MCF 10A (cell line): ENCODE measurements around the gene SPATA46. TPM values are rescaled to one million over a fixed set of nuclear protein-coding genes. Genes with fewer than 3 reads are reported as not detected.

Experiments
- Bru-seq: library from RNA; stranded (reverse); fragments of 400-500 nt; gene quantifications from one replicate; lab custom pipeline; 2021; lab: Mats Ljungman, UMichigan
- BruChase-seq, 2 experiments: library from RNA; stranded (reverse); fragments of 400-500 nt; gene quantifications; one replicate each; lab custom pipeline; 2021; lab: Mats Ljungman, UMichigan
- BruUV-seq: library from RNA; stranded (reverse); fragments of 400-500 nt; replicated peaks from 2 replicates; lab custom pipeline; 2021; lab: Mats Ljungman, UMichigan
- CTCF ChIA-PET: fragments of 300-600 bp; sonication (Branson Sonifier 250); formaldehyde crosslinking; extraction: SDS; loops from one replicate; lab custom pipeline; 2021; ENCODE audit warnings: antibody characterized with exemption, inconsistent platforms; lab: Yijun Ruan, JAX
- POLR2A ChIA-PET: fragments of 300-600, 350-650 bp; sonication (Branson Sonifier 250); formaldehyde crosslinking; extraction: SDS; loops from one replicate; lab custom pipeline; 2020; ENCODE audit warnings: antibody characterized with exemption, inconsistent platforms; lab: Yijun Ruan, JAX
- DNase-seq: peaks from one replicate; pipeline ENCODE4 v3.0.0-alpha.2; 2018; ENCODE audit not compliant: unreplicated experiment
- H3K27ac Mint-ChIP-seq: one replicate; pipeline ENCODE4 v1.8.0; 2022; ENCODE audit warnings: mild to moderate bottlenecking, low read depth, mixed read lengths; ENCODE audit not compliant: unreplicated experiment
- H3K27me3 Mint-ChIP-seq: one replicate; pipeline ENCODE4 v1.8.0; 2022; ENCODE audit warnings: mixed read lengths; ENCODE audit not compliant: insufficient read depth, unreplicated experiment
- H3K36me3 Mint-ChIP-seq: one replicate; pipeline ENCODE4 v1.8.0; 2022; ENCODE audit warnings: mild to moderate bottlenecking, moderate library complexity, mixed read lengths; ENCODE audit not compliant: insufficient read depth, unreplicated experiment
- H3K4me1 Mint-ChIP-seq: one replicate; pipeline ENCODE4 v1.8.0; 2022; ENCODE audit warnings: mixed read lengths; ENCODE audit not compliant: insufficient read depth, unreplicated experiment
- H3K4me3 Mint-ChIP-seq: one replicate; pipeline ENCODE4 v1.8.0; 2022; ENCODE audit warnings: mild to moderate bottlenecking, moderate library complexity, mixed read lengths; ENCODE audit not compliant: unreplicated experiment
- H3K9me3 Mint-ChIP-seq: one replicate; pipeline ENCODE4 v1.8.0; 2022; ENCODE audit warnings: mixed read lengths; ENCODE audit not compliant: unreplicated experiment
- CTCF ChIP-seq: fragments of 200-600 bp; IDR thresholded peaks from one replicate; pipeline ENCODE4 v1.8.0; 2022; ENCODE audit warnings: antibody characterized with exemption, mild to moderate bottlenecking; ENCODE audit not compliant: unreplicated experiment
- intact Hi-C: fragments of 100-400 bp; cut with micrococcal nuclease; formaldehyde crosslinking; loops from 2 replicates; pipeline ENCODE4 v1.14.1; 2022
- long read RNA-seq: library from polyadenylated mRNA; stranded (forward); transcript quantifications from one replicate; pipeline ENCODE4 v2.0.0, GENCODE V29; 2022
- total RNA-seq: library from RNA; stranded (reverse); gene quantifications from 2 replicates; pipeline ENCODE4 v1.2.3, GENCODE V29; 2022

SPATA46 gene
- not detected in 2 replicates for total RNA-seq
- Bru-seq, nascent RNA: not detected
- BruChase-seq, experiment 1, labeled RNA remaining after a 6-hour chase: not detected
- not detected for BruChase-seq, experiment 2, labeled RNA remaining after a 2-hour chase
- long read RNA-seq: 0 reads

GRCh38 chr1:162376691-162377090 is at the start of gene SPATA46:
TSS of gene SPATA46 (minus strand) at chr1:162376854. CDS start at chr1:162376790, 64 bp downstream.
- peak within 1 kb of the TSS; percentile 18 for H3K27ac Mint-ChIP-seq
- no peak within 1 kb of the TSS for H3K4me3 Mint-ChIP-seq
- H3K9me3 Mint-ChIP-seq: no peaks in the 10 kb centered on the region
- CTCF ChIA-PET: interaction anchor here (0.6 to 4.3 kb wide), 6 partner anchors 14 to 321 kb away, joined by 3 to 27 read pairs (median 4); no protein-coding TSS in a partner anchor
- peaks cover 6% of the 10 kb centered on the region for H3K36me3 Mint-ChIP-seq
- no TSS peak for BruUV-seq
- no peak for DNase-seq
- TF ChIP-seq CTCF: no peak
- H3K27me3 Mint-ChIP-seq: no peaks in the 10 kb centered on the region
- intact Hi-C loops: no loop called here
- POLR2A ChIA-PET: interaction anchor here (1.0 kb wide), 1 partner anchor 9 kb away, joined by 3 read pairs; no protein-coding TSS in a partner anchor
- peaks cover 40% of the 10 kb centered on the region for H3K4me1 Mint-ChIP-seq

GRCh38 chr1:162422662-162423375 is 46.2 kb upstream of the SPATA46 start:
- TF ChIP-seq CTCF: no peak
- intact Hi-C loops: no loop called here
- Mint-ChIP-seq H3K9me3 (no peaks in the 10 kb centered on the region), H3K4me3 (no peak overlapping the region), H3K27me3 (no peaks in the 10 kb centered on the region), H3K36me3 (no peaks in the 10 kb centered on the region), H3K27ac (no peak overlapping the region), H3K4me1 (peaks cover 9% of the 10 kb centered on the region)
- no peak for DNase-seq
- POLR2A ChIA-PET: no interaction called here
- CTCF ChIA-PET: interaction anchor here (0.5 kb wide), 1 partner anchor 383 kb away, joined by 4 read pairs; no protein-coding TSS in a partner anchor
- no TSS peak for BruUV-seq

- Mint-ChIP-seq H3K9me3 (no peaks in the 10 kb centered on the region), H3K4me1 (peaks cover 9% of the 10 kb centered on the region), H3K27me3 (no peaks in the 10 kb centered on the region), H3K4me3 (no peak overlapping the region), H3K27ac (no peak overlapping the region), H3K36me3 (no peaks in the 10 kb centered on the region)
- no peak for TF ChIP-seq CTCF
- ChIA-PET CTCF (interaction anchor here (0.9 kb wide), 1 partner anchor 352 kb away, joined by 3 read pairs; the partner anchor contains the start of gene NOS1AP), POLR2A (interaction anchor here (0.6 kb wide), 1 partner anchor 8 kb away, joined by 3 read pairs; no protein-coding TSS in a partner anchor)
- intact Hi-C loops: no loop called here
- DNase-seq: no peak
- no TSS peak for BruUV-seq
These were observed 44.9 kb upstream of the SPATA46 start for GRCh38 chr1:162421258-162422164.
